ENCODE results near the gene ZDHHC16. TPM values are rescaled to one million over a fixed set of nuclear protein-coding genes. Genes with fewer than 3 reads are reported as not detected.

The ZDHHC16 gene
- total RNA-seq, 2 experiments from 2014 or later, result 6.2 to 6.5 TPM

- no peak for ATAC-seq (ENCODE audit: poor library complexity)
- H3K27me3 Mint-ChIP-seq, result peaks cover 15% of the 10 kb centered on the region
- no peak overlapping the region for H3K27ac ChIP-seq (ENCODE audit: low read depth in 1 of 2, low read length in 2 of 2)
- no peak overlapping the region for H3K27ac Mint-ChIP-seq
- peaks cover 40% of the 10 kb centered on the region for H3K4me1 ChIP-seq (ENCODE audit: insufficient read depth, low read length)
- no peaks in the 10 kb centered on the region for H3K9me3 ChIP-seq (ENCODE audit: control insufficient read depth in 1 of 2, insufficient read depth in 1 of 2, low read length in 2 of 2)
- ChIA-PET POLR2A (interaction anchor here (1.1 to 1.5 kb wide), 7 partner anchors 11 to 237 kb away, joined by 3 to 4 read pairs (median 3); partner anchors contain the start of genes RRP12 and ZFYVE27), CTCF (interaction anchor here (1.2 kb wide), 1 partner anchor 99 kb away, joined by 3 read pairs; the partner anchor contains the start of gene RRP12)
- H3K36me3 ChIP-seq (ENCODE audit: insufficient read depth, low read length), result no peaks in the 10 kb centered on the region
- peaks cover 38% of the 10 kb centered on the region for H3K4me1 Mint-ChIP-seq (ENCODE audit: low read depth)
- no peak for TF ChIP-seq CTCF (IDR thresholded peaks at IDR 0.05)
- intact Hi-C loops (cut with DNase I, micrococcal nuclease), result loop anchor here (2.0 to 10.0 kb wide), 11 partner anchors 53 to 1925 kb away; partner anchors contain the start of genes MORN4 (in 2 of the 2), ARHGAP19 (in 1 of the 2), AVPI1 (in 1 of the 2) and LCOR (in 1 of the 2)
- DNase-seq, result peak in 3 of 14 experiments; percentile 4 to 31 (median 22)
- peak overlapping the region; percentile 81 for H3K4me3 Mint-ChIP-seq
- peak overlapping the region; percentile 91 for H3K4me3 ChIP-seq (ENCODE audit: low read length)
- H3K36me3 Mint-ChIP-seq (ENCODE audit: low read depth), result peaks cover 16% of the 10 kb centered on the region
- H3K9me3 Mint-ChIP-seq, result no peaks in the 10 kb centered on the region
- peaks cover 0 to 6% of the 10 kb centered on the region in 2 experiments for H3K27me3 ChIP-seq (ENCODE audit: control insufficient read depth in 1 of 2, insufficient read depth in 2 of 2, low read length in 2 of 2)
Measured at GRCh38 chr10:97499561-97500296, 53.8 kb downstream of the ZDHHC16 start.

- Mint-ChIP-seq H3K4me1 (ENCODE audit: low read depth) (peaks cover 33% of the 10 kb centered on the region), H3K4me3 (peak overlapping the region; percentile 81), H3K27me3 (peaks cover 15% of the 10 kb centered on the region), H3K9me3 (no peaks in the 10 kb centered on the region), H3K27ac (no peak overlapping the region), H3K36me3 (ENCODE audit: low read depth) (peaks cover 12% of the 10 kb centered on the region)
- no peaks in the 10 kb centered on the region for H3K9me3 ChIP-seq (ENCODE audit: control insufficient read depth in 1 of 2, insufficient read depth in 1 of 2, low read length in 2 of 2)
- H3K27ac ChIP-seq (ENCODE audit: low read depth in 1 of 2, low read length in 2 of 2), result no peak overlapping the region
- DNase-seq (no peak), ATAC-seq (ENCODE audit: poor library complexity) (no peak)
- no peak for TF ChIP-seq CTCF (IDR thresholded peaks at IDR 0.05)
- peaks cover 0 to 9% of the 10 kb centered on the region in 2 experiments for H3K27me3 ChIP-seq (ENCODE audit: control insufficient read depth in 1 of 2, insufficient read depth in 2 of 2, low read length in 2 of 2)
- no peaks in the 10 kb centered on the region for H3K36me3 ChIP-seq (ENCODE audit: insufficient read depth, low read length)
- peaks cover 35% of the 10 kb centered on the region for H3K4me1 ChIP-seq (ENCODE audit: insufficient read depth, low read length)
- no peak overlapping the region for H3K4me3 ChIP-seq (ENCODE audit: low read length)
- POLR2A ChIA-PET, result interaction anchor here (0.9 kb wide), 1 partner anchor 10 kb away, joined by 3 read pairs; no protein-coding TSS in a partner anchor
- intact Hi-C loops (cut with DNase I, micrococcal nuclease), result loop anchor here in 1 of 2 experiments (2.0 to 5.0 kb wide), 2 partner anchors 133 to 187 kb away; partner anchors contain the start of genes AVPI1 and MORN4
- CTCF ChIA-PET, result no interaction called here
Measured at GRCh38 chr10:97500297-97500575, 54.3 kb downstream of the ZDHHC16 start.

- Mint-ChIP-seq H3K4me3 (no peak overlapping the region), H3K4me1 (ENCODE audit: low read depth) (peaks cover 11% of the 10 kb centered on the region), H3K9me3 (no peaks in the 10 kb centered on the region), H3K27ac (no peak overlapping the region), H3K36me3 (ENCODE audit: low read depth) (peaks cover 6% of the 10 kb centered on the region), H3K27me3 (peaks cover 22% of the 10 kb centered on the region)
- H3K27me3 ChIP-seq (ENCODE audit: control insufficient read depth in 1 of 2, insufficient read depth in 2 of 2, low read length in 2 of 2), result peaks cover 0 to 13% of the 10 kb centered on the region in 2 experiments
- intact Hi-C loops (cut with DNase I, micrococcal nuclease), result loop anchor here in 1 of 2 experiments (5.0 kb wide), 1 partner anchor 184 kb away; the partner anchor contains the start of gene AVPI1
- peaks cover 15% of the 10 kb centered on the region for H3K4me1 ChIP-seq (ENCODE audit: insufficient read depth, low read length)
- no peaks in the 10 kb centered on the region for H3K36me3 ChIP-seq (ENCODE audit: insufficient read depth, low read length)
- no peak overlapping the region for H3K27ac ChIP-seq (ENCODE audit: low read depth in 1 of 2, low read length in 2 of 2)
- no peak overlapping the region for H3K4me3 ChIP-seq (ENCODE audit: low read length)
- ChIA-PET CTCF (no interaction called here), POLR2A (interaction anchor here (1.0 kb wide), 1 partner anchor 96 kb away, joined by 3 read pairs; no protein-coding TSS in a partner anchor)
- ATAC-seq (ENCODE audit: poor library complexity) (no peak), DNase-seq (no peak)
- no peaks in the 10 kb centered on the region for H3K9me3 ChIP-seq (ENCODE audit: control insufficient read depth in 1 of 2, insufficient read depth in 1 of 2, low read length in 2 of 2)
- no peak for TF ChIP-seq CTCF (IDR thresholded peaks at IDR 0.05)
Measured at GRCh38 chr10:97502916-97503315, 56.9 kb downstream of the ZDHHC16 start.

All from CD4-positive, alpha-beta T cell (primary cell).